IMR-90 (cell line): ENCODE results near the gene TLDC2. TPM values are rescaled to one million over a fixed set of nuclear protein-coding genes. Genes with fewer than 3 reads are reported as not detected.

Source experiments
- ATAC-seq: fragments of 200-7000 bp; cut with Tn5 transposase; 2 replicates; pipeline ENCODE4 v1.9.1; 2020; ENCODE audit warnings: low read depth, mild to moderate bottlenecking, moderate library complexity
- Bru-seq: library from RNA; stranded (reverse); fragments of 400-500 nt; gene quantifications from one replicate; lab custom pipeline; 2021; lab: Mats Ljungman, UMichigan
- BruChase-seq, 2 experiments: library from RNA; stranded (reverse); fragments of 400-500 nt; gene quantifications; one replicate each; lab custom pipeline; 2021; lab: Mats Ljungman, UMichigan
- BruUV-seq: library from RNA; stranded (reverse); fragments of 400-500 nt; replicated peaks from 2 replicates; lab custom pipeline; 2021; lab: Mats Ljungman, UMichigan
- CTCF ChIA-PET: fragments of 300-600 bp; formaldehyde crosslinking; extraction: SDS; loops from one replicate; lab custom pipeline; 2021; ENCODE audit warnings: antibody characterized with exemption; lab: Yijun Ruan, JAX
- POLR2A ChIA-PET: fragments of 300-600 bp; sonication (Branson Sonifier 250); formaldehyde crosslinking; loops from one replicate; lab custom pipeline; 2022; ENCODE audit warnings: antibody characterized with exemption; ENCODE audit not compliant: unreplicated experiment; lab: Charles Lee
- DNase-seq: peaks from one replicate; pipeline ENCODE4 v3.0.0; 2013
- H2AFZ ChIP-seq: replicated peaks from 2 replicates; pipeline ENCODE3; 2013; ENCODE audit warnings: low read length, mild to moderate bottlenecking; ENCODE audit not compliant: poor library complexity
- H2AK5ac ChIP-seq: 2 replicates; pipeline ENCODE4 v1.6.1; 2013; ENCODE audit warnings: low read depth, low read length, inconsistent platforms
- H2AK9ac ChIP-seq: replicated peaks from 2 replicates; pipeline ENCODE3; 2013; ENCODE audit warnings: mild to moderate bottlenecking, low read depth, low read length, moderate library complexity; ENCODE audit not compliant: poor library complexity
- H2BK120ac ChIP-seq: 2 replicates; pipeline ENCODE4 v1.6.1; 2013; ENCODE audit warnings: low read depth, low read length, inconsistent platforms
- H2BK15ac ChIP-seq: 3 replicates; pipeline ENCODE4 v1.6.1; 2013; ENCODE audit warnings: low read depth, low read length, inconsistent platforms
- H2BK20ac ChIP-seq: 2 replicates; pipeline ENCODE4 v1.6.1; 2013; ENCODE audit warnings: low read depth, mild to moderate bottlenecking, inconsistent platforms, low read length, moderate library complexity
- H2BK5ac ChIP-seq: 2 replicates; pipeline ENCODE4 v1.6.1; 2013; ENCODE audit warnings: mild to moderate bottlenecking, low read depth, low read length, inconsistent platforms; ENCODE audit not compliant: poor library complexity, severe bottlenecking
- H3K14ac ChIP-seq: replicated peaks from 2 replicates; pipeline ENCODE4 v1.6.1; 2013; ENCODE audit warnings: low read depth, low read length, inconsistent platforms
- H3K18ac ChIP-seq: 2 replicates; pipeline ENCODE4 v1.6.1; 2013; ENCODE audit warnings: low read depth, low read length, control low read depth
- H3K23ac ChIP-seq: 2 replicates; pipeline ENCODE4 v1.6.1; 2013; ENCODE audit warnings: low read depth, low read length, inconsistent platforms
- H3K27ac ChIP-seq: 2 replicates; pipeline ENCODE4 v1.5.1; 2013; ENCODE audit warnings: mild to moderate bottlenecking, control low read depth, low read length; ENCODE audit not compliant: insufficient read depth
- H3K27me3 ChIP-seq: 2 replicates; pipeline ENCODE4 v1.6.1; 2013; ENCODE audit warnings: low read length; ENCODE audit not compliant: control insufficient read depth, insufficient read depth
- H3K36me3 ChIP-seq: 2 replicates; pipeline ENCODE4 v1.6.1; 2013; ENCODE audit warnings: low read length, mixed read lengths; ENCODE audit not compliant: control insufficient read depth, insufficient read depth
- H3K4ac ChIP-seq: 2 replicates; pipeline ENCODE4 v1.6.1; 2013; ENCODE audit warnings: low read depth, low read length, inconsistent platforms
- H3K4me1 ChIP-seq: 2 replicates; pipeline ENCODE4 v1.6.1; 2013; ENCODE audit warnings: low read length, mixed read lengths; ENCODE audit not compliant: control insufficient read depth, insufficient read depth
- H3K4me2 ChIP-seq: 2 replicates; pipeline ENCODE4 v1.6.1; 2013; ENCODE audit warnings: low read depth, mild to moderate bottlenecking, control low read depth, low read length, moderate library complexity
- H3K4me3 ChIP-seq: 2 replicates; pipeline ENCODE4 v1.5.1; 2013; ENCODE audit warnings: low read depth, mild to moderate bottlenecking, control low read depth, low read length, moderate library complexity; ENCODE audit not compliant: insufficient read depth
- H3K56ac ChIP-seq: 2 replicates; pipeline ENCODE4 v1.6.1; 2013; ENCODE audit warnings: low read length, inconsistent platforms; ENCODE audit not compliant: insufficient read depth; ENCODE audit errors: extremely low read depth
- H3K79me1 ChIP-seq, 2 experiments: 2 replicates each; pipeline ENCODE4 v1.6.1; 2013; ENCODE audit warnings: low read length in 2 of 2, inconsistent platforms in 1 of 2, low read depth in 1 of 2
- H3K9ac ChIP-seq: 2 replicates; pipeline ENCODE4 v1.6.1; 2013; ENCODE audit warnings: low read depth, low read length, control low read depth
- H3K9me1 ChIP-seq: 2 replicates; pipeline ENCODE4 v1.6.1; 2013; ENCODE audit warnings: low read length, inconsistent platforms; ENCODE audit not compliant: insufficient read depth
- H3K9me3 ChIP-seq: 2 replicates; pipeline ENCODE4 v1.6.1; 2013; ENCODE audit warnings: low read length; ENCODE audit not compliant: control insufficient read depth, insufficient read depth
- H4K20me1 ChIP-seq: 2 replicates; pipeline ENCODE4 v1.6.1; 2013; ENCODE audit warnings: low read length, inconsistent platforms; ENCODE audit not compliant: insufficient read depth
- H4K5ac ChIP-seq: 2 replicates; pipeline ENCODE4 v1.6.1; 2013; ENCODE audit warnings: mild to moderate bottlenecking, low read depth, low read length, control low read depth
- H4K8ac ChIP-seq, 2 experiments: 2 replicates each; pipeline ENCODE4 v1.6.1; 2013; ENCODE audit warnings: low read depth in 2 of 2, low read length in 2 of 2, control low read depth in 1 of 2, inconsistent platforms in 1 of 2
- H4K91ac ChIP-seq: 2 replicates; pipeline ENCODE4 v1.6.1; 2013; ENCODE audit warnings: low read depth, low read length, inconsistent platforms; ENCODE audit not compliant: insufficient read depth
- CEBPB ChIP-seq: IDR thresholded peaks from 2 replicates; pipeline ENCODE4 v1.6.1; 2012; ENCODE audit warnings: low read depth, low read length, improper control_type of control experiment
- CTCF ChIP-seq: conservative IDR thresholded peaks from 2 replicates; pipeline ENCODE4 v1.5.1; 2012; ENCODE audit warnings: mild to moderate bottlenecking, low read depth, low read length, improper control_type of control experiment
- ELK1 ChIP-seq: fragments of 150-350 bp; IDR thresholded peaks from 2 replicates; pipeline ENCODE4 v1.6.1; 2016; ENCODE audit warnings: low read depth, mild to moderate bottlenecking, low read length, moderate library complexity, borderline replicate concordance
- MAFK ChIP-seq: IDR thresholded peaks from 2 replicates; pipeline ENCODE4 v1.6.1; 2012; ENCODE audit warnings: low read depth, low read length, improper control_type of control experiment
- MAZ ChIP-seq: IDR thresholded peaks from 2 replicates; pipeline ENCODE4 v1.6.1; 2012; ENCODE audit warnings: low read depth, mild to moderate bottlenecking, low read length, improper control_type of control experiment, moderate library complexity, borderline replicate concordance
- MXI1 ChIP-seq: IDR thresholded peaks from 2 replicates; pipeline ENCODE4 v1.6.1; 2012; ENCODE audit warnings: low read depth, mild to moderate bottlenecking, low read length, moderate library complexity, borderline replicate concordance
- NFE2L2 ChIP-seq: fragments of 150-350 bp; IDR thresholded peaks from 2 replicates; pipeline ENCODE4 v1.6.1; 2016; ENCODE audit warnings: low read depth, mild to moderate bottlenecking, low read length
- POLR2A ChIP-seq: IDR thresholded peaks from 2 replicates; pipeline ENCODE4 v1.6.1; 2012; ENCODE audit warnings: mild to moderate bottlenecking, low read depth, low read length
- RAD21 ChIP-seq: IDR thresholded peaks from 2 replicates; pipeline ENCODE4 v1.6.1; 2012; ENCODE audit warnings: low read length, improper control_type of control experiment
- RCOR1 ChIP-seq: IDR thresholded peaks from 2 replicates; pipeline ENCODE4 v1.6.1; 2012; ENCODE audit warnings: mild to moderate bottlenecking, low read length, improper control_type of control experiment; ENCODE audit not compliant: insufficient replicate concordance
- RFX5 ChIP-seq: IDR thresholded peaks from 2 replicates; pipeline ENCODE4 v1.8.0; 2012; ENCODE audit warnings: low read depth, mild to moderate bottlenecking, low read length, moderate library complexity
- SMC3 ChIP-seq: fragments of 150-350 bp; IDR thresholded peaks from 2 replicates; pipeline ENCODE4 v1.6.1; 2016; ENCODE audit warnings: low read depth, mild to moderate bottlenecking, antibody characterized with exemption, low read length, moderate library complexity
- USF2 ChIP-seq: fragments of 150-350 bp; IDR thresholded peaks from 2 replicates; pipeline ENCODE4 v1.6.1; 2017; ENCODE audit warnings: mild to moderate bottlenecking, antibody characterized with exemption, low read length, low read depth
- WGBS, 2 experiments: methylation state at CpG; one replicate each; pipeline versions ENCODE4 v1.1.5 to v1.1.7; 2013; ENCODE audit warnings: missing lambda C conversion rate in 2 of 2; ENCODE audit not compliant: insufficient read length in 1 of 2; ENCODE audit errors: extremely low coverage in 2 of 2; 5-methylcytosine and 5-hydroxymethylcytosine counted together
- dilution Hi-C: fragments of 300-500 bp; cut with HindIII; formaldehyde crosslinking; loops from one replicate; pipeline ENCODE4 v1.14.3; 2018; ENCODE audit warnings: low sequenced_read_pairs; ENCODE audit not compliant: unreplicated experiment
- in situ Hi-C: fragments of 300-500 bp; cut with MboI; formaldehyde crosslinking; loops from 3 replicates; pipeline ENCODE4 v1.14.3; 2019; ENCODE audit warnings: low sequenced_read_pairs, inconsistent platforms, mixed read lengths
- intact Hi-C: fragments of 100-400 bp; cut with micrococcal nuclease; formaldehyde crosslinking; loops from 2 replicates; pipeline ENCODE4 v1.10.0; 2022
- long read RNA-seq: library from polyadenylated mRNA; unstranded; transcript quantifications from one replicate; pipeline ENCODE4 v2.0.0, GENCODE V29; 2021; ENCODE audit not compliant: unreplicated experiment
- polyA plus RNA-seq, 3 experiments: library from polyadenylated mRNA; depleted of rRNA; stranded (reverse); fragments of >200 nt; gene quantifications; 2 replicates each; pipeline ENCODE4 v1.2.3, GENCODE V29; 2012; ENCODE audit warnings: low replicate concordance in 1 of 3
- total RNA-seq: library from RNA; depleted of rRNA; stranded (reverse); fragments of >200 nt; gene quantifications from 2 replicates; pipeline ENCODE4 v1.2.3, GENCODE V29; 2012; rRNA removed

TLDC2 gene
- total RNA-seq (under 0.01 and 0.18 TPM in 2 replicates), polyA plus RNA-seq (2012; rRNA removed) (0.07 and 0.19 TPM in 2 replicates), Bru-seq, nascent RNA (percentile 8 among the genes with signal in this experiment), BruChase-seq, experiment 1, labeled RNA remaining after a 6-hour chase (percentile 5 among the genes with signal in this experiment), BruChase-seq, experiment 2, labeled RNA remaining after a 2-hour chase (percentile 5 among the genes with signal in this experiment)
- 0.05 and 0.08 TPM in 2 replicates for polyA plus RNA-seq (2012; cell fraction: cytosol; rRNA removed)
- 0.07 and 0.10 TPM in 2 replicates for polyA plus RNA-seq (2012; cell fraction: nucleus; rRNA removed; ENCODE audit: low replicate concordance)
- long read RNA-seq: 0 reads

GRCh38 chr20:36875702-36876472, at the start of gene TLDC2:
TLDC2 (plus strand) TSS chr20:36876138; CDS start chr20:36876175, 37 bp downstream.
- H3K27me3 ChIP-seq: peaks cover 10% of the 10 kb centered on the region; the same call in 1 of the 2 replicates
- no peaks in the 10 kb centered on the region for H4K20me1 ChIP-seq
- H2AK5ac ChIP-seq: no peak within 1 kb of the TSS
- no peak within 1 kb of the TSS for H2AFZ ChIP-seq
- dilution Hi-C loops: no loop called here
- BruUV-seq: no TSS peak
- H2BK15ac ChIP-seq: no peak within 1 kb of the TSS
- DNase-seq (no peak), ATAC-seq (no peak)
- 100% methylated on average over 1 of the region's 14 CpGs; no CpG with 5 or more reads in 1 of the 2 experiments for WGBS, 2 experiments
- H4K5ac ChIP-seq: no peak within 1 kb of the TSS
- intact Hi-C loops: no loop called here
- H3K18ac ChIP-seq: no peak within 1 kb of the TSS
- H3K56ac ChIP-seq: no peak within 1 kb of the TSS
- H3K4me3 ChIP-seq: no peak within 1 kb of the TSS
- no peak within 1 kb of the TSS for H3K4ac ChIP-seq
- no peak within 1 kb of the TSS for H2BK5ac ChIP-seq
- no peak within 1 kb of the TSS for H3K23ac ChIP-seq
- in situ Hi-C loops: no loop called here
- H3K9me1 ChIP-seq: no peaks in the 10 kb centered on the region
- no peak within 1 kb of the TSS for H2BK20ac ChIP-seq
- no peaks in the 10 kb centered on the region for H3K9me3 ChIP-seq
- no peak within 1 kb of the TSS for H2AK9ac ChIP-seq
- CTCF ChIA-PET: no interaction called here
- no peak within 1 kb of the TSS for H2BK120ac ChIP-seq
- no peak within 1 kb of the TSS for H3K9ac ChIP-seq
- H3K4me1 ChIP-seq: no peaks in the 10 kb centered on the region
- POLR2A ChIA-PET: no interaction called here
- no peak within 1 kb of the TSS for H3K27ac ChIP-seq
- H3K14ac ChIP-seq: no peak within 1 kb of the TSS
- H4K91ac ChIP-seq: no peak within 1 kb of the TSS
- H3K79me1 ChIP-seq: no peaks in the 10 kb centered on the region
- no peak within 1 kb of the TSS for H4K8ac ChIP-seq
- H3K36me3 ChIP-seq: no peaks in the 10 kb centered on the region
- no peak within 1 kb of the TSS for H3K4me2 ChIP-seq
- TF ChIP-seq SMC3: no peak
- TF ChIP-seq MAFK: no peak
- no peak for TF ChIP-seq MAZ
- TF ChIP-seq USF2: no peak
- TF ChIP-seq MXI1: no peak
- TF ChIP-seq CTCF: no peak
- no peak for TF ChIP-seq ELK1
- TF ChIP-seq RFX5: no peak
- TF ChIP-seq POLR2A: no peak
- no peak for TF ChIP-seq RAD21
- TF ChIP-seq NFE2L2: no peak
- TF ChIP-seq CEBPB: no peak
- no peak for TF ChIP-seq RCOR1
